ENCODE data around the gene BLOC1S5. TPM values are rescaled to one million over a fixed set of nuclear protein-coding genes. Genes with fewer than 3 reads are reported as not detected.
"Not testable (repeated sequence)": the region's sequence is repeated elsewhere in the genome, so short reads cannot be mapped to it uniquely, and the experiment has no call there.

Gene BLOC1S5
- total RNA-seq, 3 donors from 2014 or later: 12.5 to 26.2 (median 16.6) TPM

GRCh38 chr6:8057793-8058192, 6.4 kb downstream of the BLOC1S5 start:
- intact Hi-C loops (cut with DNase I; ENCODE audit: low total_unique reads): no loop called here

GRCh38 chr6:8057263-8057662, 6.9 kb downstream of the BLOC1S5 start:
- Histone ChIP-seq H3K27ac (no peak overlapping the region), H3K4me3 (no peak overlapping the region), H3K27me3 (no peaks in the 10 kb centered on the region), H3K4me1 (no peaks in the 10 kb centered on the region), H3K9me3 (no peaks in the 10 kb centered on the region), H3K36me3 (no peaks in the 10 kb centered on the region)
- intact Hi-C loops (cut with DNase I; ENCODE audit: low total_unique reads): no loop called here
- TF ChIP-seq POLR2A (IDR thresholded peaks at IDR 0.05) (no peak), POLR2AphosphoS5 (IDR thresholded peaks at IDR 0.05) (no peak), CTCF (IDR thresholded peaks at IDR 0.05) (no peak)
- DNase-seq (ENCODE audit: low spot score in 2 of 2): no peak

More at GRCh38 chr6:8057793-8058192, 6.4 kb downstream of the BLOC1S5 start:
- H3K4me1 ChIP-seq: no peaks in the 10 kb centered on the region
- no peaks in the 10 kb centered on the region for H3K9me3 ChIP-seq
- H3K36me3 ChIP-seq: no peaks in the 10 kb centered on the region
- H3K4me3 ChIP-seq: no peak overlapping the region
- no peaks in the 10 kb centered on the region for H3K27me3 ChIP-seq
- TF ChIP-seq POLR2AphosphoS5 (IDR thresholded peaks at IDR 0.05): no peak
- TF ChIP-seq POLR2A (IDR thresholded peaks at IDR 0.05): no peak
- no peak for TF ChIP-seq CTCF (IDR thresholded peaks at IDR 0.05)
- no peak overlapping the region for H3K27ac ChIP-seq
- DNase-seq (ENCODE audit: low spot score in 2 of 2): no peak

- intact Hi-C loops (cut with DNase I; ENCODE audit: low total_unique reads): no loop called here
- DNase-seq (ENCODE audit: low spot score in 2 of 2): no peak
- no peak overlapping the region for H3K4me3 ChIP-seq
- TF ChIP-seq POLR2AphosphoS5 (IDR thresholded peaks at IDR 0.05): no peak
- H3K27ac ChIP-seq: no peak overlapping the region
- H3K9me3 ChIP-seq: no peaks in the 10 kb centered on the region
- no peaks in the 10 kb centered on the region for H3K27me3 ChIP-seq
- H3K4me1 ChIP-seq: no peaks in the 10 kb centered on the region
- H3K36me3 ChIP-seq: no peaks in the 10 kb centered on the region
Observed at GRCh38 chr6:8054276-8054675, 9.9 kb downstream of the BLOC1S5 start.

- Histone ChIP-seq H3K4me1 (no peaks in the 10 kb centered on the region), H3K4me3 (no peak overlapping the region), H3K9me3 (peaks cover 0 to 5% of the 10 kb centered on the region in 2 donors), H3K27me3 (no peaks in the 10 kb centered on the region), H3K36me3 (no peaks in the 10 kb centered on the region), H3K27ac (peak overlapping the region in 1 of 2 donors; percentile 1)
- no peak for TF ChIP-seq CTCF (IDR thresholded peaks at IDR 0.05)
- no peak for TF ChIP-seq POLR2AphosphoS5 (IDR thresholded peaks at IDR 0.05)
- no peak for TF ChIP-seq POLR2A (IDR thresholded peaks at IDR 0.05)
- no peak for DNase-seq (ENCODE audit: low spot score in 2 of 2)
- intact Hi-C loops (cut with DNase I; ENCODE audit: low total_unique reads): no loop called here
Observed at GRCh38 chr6:8047541-8048292, 16.5 kb downstream of the BLOC1S5 start.

- H3K9me3 ChIP-seq; H3K4me3 ChIP-seq; DNase-seq (ENCODE audit: low spot score in 2 of 2); H3K27ac ChIP-seq; H3K36me3 ChIP-seq; H3K4me1 ChIP-seq; intact Hi-C loops (cut with DNase I; ENCODE audit: low total_unique reads); H3K27me3 ChIP-seq: not testable (repeated sequence)
Observed at GRCh38 chr6:8045769-8046168, 18.4 kb downstream of the BLOC1S5 start.

GRCh38 chr6:8043221-8043620, 21.0 kb downstream of the BLOC1S5 start:
- no peak for DNase-seq (ENCODE audit: low spot score in 2 of 2)
- intact Hi-C loops (cut with DNase I; ENCODE audit: low total_unique reads): no loop called here
- TF ChIP-seq POLR2A (IDR thresholded peaks at IDR 0.05): no peak
- TF ChIP-seq POLR2AphosphoS5 (IDR thresholded peaks at IDR 0.05): no peak
- no peak for TF ChIP-seq CTCF (IDR thresholded peaks at IDR 0.05)
- Histone ChIP-seq H3K27ac (no peak overlapping the region), H3K36me3 (no peaks in the 10 kb centered on the region), H3K27me3 (no peaks in the 10 kb centered on the region), H3K9me3 (peaks cover 0 to 5% of the 10 kb centered on the region in 2 donors), H3K4me1 (no peaks in the 10 kb centered on the region), H3K4me3 (no peak overlapping the region)
